Transverse colon (tissue), 4 donors: ENCODE results near the gene PLAGL2. TPM values are rescaled to one million over a fixed set of nuclear protein-coding genes. Genes with fewer than 3 reads are reported as not detected.

ENCODE experiments used
- DNase-seq: peaks from one replicate; pipeline ENCODE4 v3.0.0-alpha.2; 2019
- H3K27ac ChIP-seq, 4 donors: fragments of 200-600 bp; sonication (generic); 2 replicates each; pipeline ENCODE4 v1.5.1; 2016 to 2018; ENCODE audit warnings: inconsistent platforms in 4 of 4
- H3K27me3 ChIP-seq: fragments of 200-600 bp; sonication (generic); 2 replicates; pipeline ENCODE4 v1.5.1; 2017; ENCODE audit warnings: inconsistent platforms
- H3K36me3 ChIP-seq, 4 donors: fragments of 200-600 bp; sonication (generic); 2 replicates each; pipeline ENCODE4 v1.5.1; 2017 to 2019; ENCODE audit warnings: inconsistent platforms in 4 of 4
- H3K4me1 ChIP-seq, 4 donors: fragments of 200-600 bp; sonication (generic); 2 replicates each; pipeline ENCODE4 v1.5.1; 2017 to 2020; ENCODE audit warnings: inconsistent platforms in 4 of 4
- H3K4me3 ChIP-seq, 4 donors: fragments of 200-600 bp; sonication (generic); 1 replicate in 1 of 4; 2 replicates in 3 of 4; pipeline versions ENCODE4 v1.5.1 to v1.6.1; 2017 to 2019; ENCODE audit warnings: inconsistent platforms in 4 of 4
- H3K9me3 ChIP-seq, 2 donors: fragments of 200-600 bp; sonication (generic); 2 replicates each; pipeline ENCODE4 v1.5.1; 2017 to 2019; ENCODE audit warnings: inconsistent platforms in 2 of 2
- CTCF ChIP-seq, 5 experiments: fragments of 200-600 bp in 3 of 5; fragments of 450-650 bp in 2 of 5; sonication (generic) in 3 of 5; IDR thresholded peaks; 1 replicate in 2 of 5; 2 replicates in 3 of 5; pipeline ENCODE4 v1.5.1; 2016 to 2017; ENCODE audit warnings: antibody characterized with exemption in 5 of 5, inconsistent platforms in 3 of 5, mild to moderate bottlenecking in 2 of 5, moderate library complexity in 1 of 5
- EP300 ChIP-seq: sonication (generic); formaldehyde crosslinking; IDR thresholded peaks from one replicate; pipeline ENCODE4 v1.6.1; 2017; ENCODE audit warnings: antibody characterized with exemption, low read depth
- POLR2A ChIP-seq: fragments of 450-650 bp; IDR thresholded peaks from one replicate; pipeline ENCODE4 v1.6.1; 2016; ENCODE audit warnings: antibody characterized with exemption, mild to moderate bottlenecking, moderate library complexity
- POLR2AphosphoS5 ChIP-seq, 3 donors: sonication (generic); formaldehyde crosslinking; IDR thresholded peaks; one replicate each; pipeline ENCODE4 v1.6.1; 2016; ENCODE audit warnings: antibody characterized with exemption in 3 of 3
- WGBS, 2 donors: methylation state at CpG; one replicate each; pipeline ENCODE4 v1.1.5; 2018; ENCODE audit warnings: low coverage in 1 of 2; 5-methylcytosine and 5-hydroxymethylcytosine counted together
- in situ Hi-C, 4 donors: fragments of 200-750 bp; cut with MboI; loops; one replicate each; pipeline versions ENCODE4 v1.15.0 to v1.15.1; 2017; ENCODE audit warnings: low sequenced_read_pairs in 3 of 4, low pct_ligation_motif_present in 1 of 4, low pct_unique_long_range_greater_than_20kb in 1 of 4
- intact Hi-C: fragments of 100-400 bp; cut with DNase I; formaldehyde crosslinking; loops from one replicate; pipeline ENCODE4 v1.15.1; 2023; ENCODE audit warnings: low total_unique reads
- total RNA-seq, 4 donors: library from RNA; depleted of rRNA; stranded (reverse); fragments of >200 nt; gene quantifications; one replicate each; pipeline ENCODE4 v1.1.0, GENCODE V29; 2016

PLAGL2 gene
- total RNA-seq, 4 donors from 2014 or later, result 6.6 to 24.9 (median 11.8) TPM

- in situ Hi-C loops, result no loop called here
- no peak for DNase-seq
- Histone ChIP-seq H3K36me3 (peaks cover 0 to 10% (median 0%) of the 10 kb centered on the region in 4 donors), H3K9me3 (no peaks in the 10 kb centered on the region), H3K27ac (peak overlapping the region in 3 of 4 donors; percentile 78 to 84 (median 83)), H3K4me1 (peaks cover 7 to 47% (median 24%) of the 10 kb centered on the region in 4 donors), H3K4me3 (no peak overlapping the region), H3K27me3 (no peaks in the 10 kb centered on the region)
- no peak for TF ChIP-seq POLR2AphosphoS5 (IDR thresholded peaks at IDR 0.05)
- TF ChIP-seq POLR2A, result no peak
- no peak for TF ChIP-seq EP300
- TF ChIP-seq CTCF (IDR thresholded peaks at IDR 0.05), result no peak
- WGBS, 2 donors, result 88% methylated on average over 8 of the region's 8 CpGs; no CpG with 5 or more reads in 1 of the 2 donors
- intact Hi-C loops, result no loop called here
Observed at GRCh38 chr20:32215147-32215546, 7.6 kb upstream of the PLAGL2 start.

- intact Hi-C loops, result no loop called here
- WGBS, 2 donors, result 62 to 67% methylated on average over 1 of the region's 1 CpG
- H3K36me3 ChIP-seq, result peaks cover 0 to 10% (median 0%) of the 10 kb centered on the region in 4 donors
Observed at GRCh38 chr20:32213870-32214269, 6.3 kb upstream of the PLAGL2 start.

GRCh38 chr20:32209850-32210605, 2.5 kb upstream of the PLAGL2 start:
- no peak overlapping the region for H3K4me3 ChIP-seq
- no peak for TF ChIP-seq CTCF (IDR thresholded peaks at IDR 0.05)
- no peak for TF ChIP-seq EP300
- peak overlapping the region in 1 of 4 donors; percentile 7 for H3K27ac ChIP-seq
- intact Hi-C loops (no loop called here), in situ Hi-C loops (no loop called here)
- WGBS, 2 donors, result 77 to 78% methylated on average over 8 to 9 of the region's 9 CpGs
- peaks cover 0 to 10% (median 0%) of the 10 kb centered on the region in 4 donors for H3K36me3 ChIP-seq
- no peak for DNase-seq
- peaks cover 17 to 52% (median 35%) of the 10 kb centered on the region in 4 donors for H3K4me1 ChIP-seq
- no peaks in the 10 kb centered on the region for H3K9me3 ChIP-seq
- no peaks in the 10 kb centered on the region for H3K27me3 ChIP-seq

More at GRCh38 chr20:32213870-32214269, 6.3 kb upstream of the PLAGL2 start:
- peaks cover 7 to 56% (median 32%) of the 10 kb centered on the region in 4 donors for H3K4me1 ChIP-seq
- H3K4me3 ChIP-seq, result no peak overlapping the region
- in situ Hi-C loops, result no loop called here
- TF ChIP-seq CTCF (IDR thresholded peaks at IDR 0.05) (no peak), POLR2AphosphoS5 (IDR thresholded peaks at IDR 0.05) (no peak), EP300 (no peak), POLR2A (no peak)
- no peaks in the 10 kb centered on the region for H3K9me3 ChIP-seq
- H3K27ac ChIP-seq, result no peak overlapping the region
- no peak for DNase-seq
- no peaks in the 10 kb centered on the region for H3K27me3 ChIP-seq

GRCh38 chr20:32208499-32209154, 1.1 kb upstream of the PLAGL2 start:
- intact Hi-C loops (no loop called here), in situ Hi-C loops (no loop called here)
- no peaks in the 10 kb centered on the region for H3K27me3 ChIP-seq
- H3K36me3 ChIP-seq, result peaks cover 0 to 10% (median 0%) of the 10 kb centered on the region in 4 donors
- peak overlapping the region; percentile 83 to 96 (median 92) for H3K27ac ChIP-seq
- WGBS, 2 donors, result 52 to 77% methylated on average over 4 to 13 of the region's 13 CpGs
- H3K4me3 ChIP-seq, result peak overlapping the region; percentile 77 to 100 (median 91)
- H3K9me3 ChIP-seq, result no peaks in the 10 kb centered on the region
- DNase-seq, result no peak
- TF ChIP-seq CTCF (IDR thresholded peaks at IDR 0.05) (no peak), EP300 (no peak), POLR2AphosphoS5 (IDR thresholded peaks at IDR 0.05) (no peak), POLR2A (no peak)
- peaks cover 31 to 59% (median 49%) of the 10 kb centered on the region in 4 donors for H3K4me1 ChIP-seq
